GM19438 (cell line): ENCODE measurements around the gene TBC1D1.

Experiments
- ATAC-seq: cut with Tn5 transposase; IDR thresholded peaks from one replicate; pipeline ENCODE4 v1.9.1; 2021; ENCODE audit warnings: low read depth; ENCODE audit not compliant: unreplicated experiment

The TBC1D1 gene

GRCh38 chr4:37884855-37885487 lies 5.9 kb upstream of the TBC1D1 start:
- no peak for ATAC-seq

GRCh38 chr4:37885496-37885895 lies 5.4 kb upstream of the TBC1D1 start:
- no peak for ATAC-seq

DNA sequence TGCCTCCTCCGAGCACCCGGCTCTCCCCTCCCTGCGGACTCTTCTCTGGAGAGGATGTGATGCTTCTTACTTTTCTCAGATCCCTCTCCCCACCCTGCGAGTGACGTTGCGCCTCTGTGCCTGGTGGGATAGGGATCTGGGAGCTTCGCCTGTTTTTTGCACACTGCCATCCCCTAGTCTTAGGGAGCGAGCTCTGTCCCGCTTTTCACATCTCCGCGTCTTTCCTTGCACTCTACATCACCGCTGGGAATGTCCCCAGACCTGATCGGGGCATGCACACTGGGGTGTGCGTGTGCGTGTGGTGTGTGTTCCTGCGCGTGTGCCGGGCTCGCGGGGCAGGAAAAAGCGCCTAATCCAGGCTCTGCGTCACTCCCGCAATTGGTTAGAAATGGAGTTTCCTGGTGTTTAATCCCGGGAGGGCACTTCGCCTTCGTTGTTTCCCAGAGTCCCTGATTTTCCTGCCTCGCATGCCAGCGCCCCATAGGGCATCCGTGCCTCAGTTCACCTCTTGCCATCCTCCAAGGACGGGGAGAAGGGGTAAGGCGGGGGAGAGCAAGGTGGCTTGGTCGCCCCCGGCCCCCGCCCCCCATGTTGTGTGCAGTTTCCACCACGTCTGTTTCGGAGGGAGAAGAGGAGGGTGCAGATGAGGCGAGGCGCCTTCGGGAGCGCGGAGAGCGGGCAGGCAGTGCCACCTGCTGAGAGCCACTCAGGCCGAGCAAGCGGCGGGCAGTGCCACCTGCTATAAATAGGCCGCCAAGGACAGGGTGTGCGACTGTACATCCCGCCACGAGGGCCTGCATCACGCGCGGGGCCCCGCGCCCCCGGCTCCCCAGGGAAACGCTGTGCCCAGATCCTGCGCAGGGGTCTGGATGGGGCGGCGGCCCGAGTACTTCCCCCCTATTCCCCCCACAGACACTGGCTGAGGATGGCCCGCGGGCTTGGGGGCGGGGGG lies 759 bp upstream of the TBC1D1 start:
- no peak for ATAC-seq

DNA sequence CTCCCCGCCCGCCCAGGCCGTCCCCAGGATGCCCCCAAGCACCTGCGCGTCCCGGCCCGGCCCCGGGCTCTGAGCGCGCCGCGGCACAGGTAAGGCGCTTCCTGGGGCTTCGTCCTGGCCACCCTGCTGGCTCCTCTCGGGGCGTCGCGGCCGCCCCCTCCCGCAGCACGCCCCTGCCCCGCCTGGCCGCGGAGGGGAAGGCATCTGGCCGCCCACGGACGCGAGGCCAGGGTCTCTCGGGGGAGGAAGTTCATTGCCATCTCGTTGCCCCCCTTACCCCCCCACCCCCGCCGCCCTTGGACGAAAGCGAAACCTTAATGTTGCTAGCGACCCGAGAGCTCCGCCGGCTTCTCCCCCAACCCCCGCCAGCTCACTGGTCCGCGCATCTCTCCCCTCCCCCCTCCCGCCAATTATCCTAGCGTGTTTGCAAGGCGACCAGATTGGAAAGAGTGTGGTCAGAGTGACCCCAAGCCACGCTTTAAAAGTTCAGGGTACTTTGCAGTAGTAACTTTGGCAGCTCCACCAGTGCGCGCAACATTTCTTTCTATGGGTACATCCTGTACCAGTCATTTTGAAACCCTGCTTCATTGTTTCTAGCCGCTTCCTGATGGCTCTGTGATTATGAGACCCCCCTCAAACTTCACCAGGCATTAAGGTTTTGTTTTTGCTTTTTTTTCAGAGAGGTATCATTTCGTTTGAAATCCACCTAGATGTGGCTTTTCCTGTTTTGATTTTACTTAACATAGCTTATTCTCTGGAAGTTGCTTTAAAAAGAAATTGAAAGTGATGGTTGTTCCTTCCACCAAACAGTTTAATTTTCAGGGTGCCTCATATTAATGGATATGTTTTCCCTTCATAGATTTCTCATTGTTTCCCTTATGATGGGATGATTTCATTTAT lies 626 bp downstream of the TBC1D1 start:
- peak; percentile 56 for ATAC-seq

DNA sequence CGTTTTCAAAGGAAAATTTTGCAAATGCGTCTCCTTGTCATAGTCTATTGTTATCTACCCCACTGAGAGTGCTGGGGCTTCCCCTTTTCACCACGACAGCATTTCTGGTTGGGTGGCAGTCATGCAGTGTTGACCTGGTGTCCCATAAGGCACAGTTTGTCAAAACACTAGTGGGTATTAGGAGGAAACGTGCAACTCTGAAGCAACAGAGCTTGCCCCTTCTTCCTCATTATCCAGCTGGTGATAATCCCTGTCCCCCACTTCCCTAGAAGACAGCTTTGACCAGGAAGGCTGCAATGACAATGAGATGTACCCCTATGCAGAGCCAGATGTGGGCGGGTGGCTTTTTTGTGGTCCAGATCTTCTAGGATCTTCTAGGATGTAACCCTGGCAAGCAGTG lies 1.8 kb downstream of the TBC1D1 start:
- ATAC-seq = peak; percentile 47

DNA sequence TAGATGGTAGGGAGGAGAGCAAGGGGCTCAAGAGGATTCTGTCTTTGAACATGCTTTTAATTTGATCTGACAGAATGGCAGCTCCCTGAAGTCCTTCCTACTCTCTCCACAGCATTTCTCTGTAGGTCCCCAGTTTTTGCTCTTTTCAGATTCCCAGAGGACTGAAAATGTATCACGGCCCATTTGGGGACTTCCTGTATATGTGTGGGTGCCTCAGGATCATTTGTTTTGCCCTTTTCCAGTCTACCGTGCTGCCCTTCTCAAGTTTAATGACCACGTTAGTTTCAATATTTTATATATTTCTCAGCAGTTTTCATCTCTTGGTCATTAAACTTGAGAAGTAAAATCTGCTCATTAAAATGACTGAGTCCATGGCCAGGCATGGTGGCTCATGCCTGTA lies 2.3 kb downstream of the TBC1D1 start:
- ATAC-seq = no peak

GRCh38 chr4:37895271-37895670 lies 4.4 kb downstream of the TBC1D1 start:
- ATAC-seq = no peak

DNA sequence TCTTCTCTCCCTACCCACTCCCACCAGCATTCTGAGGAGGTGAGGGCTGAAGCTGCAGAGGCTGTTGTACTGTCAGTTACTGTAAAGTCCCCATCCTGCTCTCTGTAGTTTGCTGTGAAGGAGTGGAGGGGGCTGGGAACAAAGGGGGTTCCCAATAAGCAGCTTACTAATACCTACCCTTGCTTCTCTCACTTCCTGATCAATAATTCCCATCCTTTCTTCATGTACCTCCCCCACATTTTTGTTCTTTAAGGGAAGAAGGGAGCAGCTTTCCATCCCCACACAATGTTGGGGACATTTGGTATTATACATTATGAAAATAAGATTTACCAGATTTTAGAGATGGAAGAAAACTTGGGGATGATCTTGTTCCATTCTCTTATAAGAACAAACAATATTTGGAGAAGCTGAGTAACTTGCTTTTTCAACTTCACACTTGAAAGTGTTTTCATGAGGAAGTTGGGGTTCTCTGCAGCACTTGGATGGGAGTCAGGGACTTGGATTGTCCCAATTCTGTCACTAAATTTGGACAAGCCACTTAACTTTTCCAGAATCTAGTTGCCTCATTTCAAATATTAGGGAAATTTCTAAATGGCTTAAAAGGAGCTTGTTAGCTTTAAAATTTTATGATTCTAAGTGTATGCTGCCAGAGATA lies 5.4 kb downstream of the TBC1D1 start:
- ATAC-seq = no peak

DNA sequence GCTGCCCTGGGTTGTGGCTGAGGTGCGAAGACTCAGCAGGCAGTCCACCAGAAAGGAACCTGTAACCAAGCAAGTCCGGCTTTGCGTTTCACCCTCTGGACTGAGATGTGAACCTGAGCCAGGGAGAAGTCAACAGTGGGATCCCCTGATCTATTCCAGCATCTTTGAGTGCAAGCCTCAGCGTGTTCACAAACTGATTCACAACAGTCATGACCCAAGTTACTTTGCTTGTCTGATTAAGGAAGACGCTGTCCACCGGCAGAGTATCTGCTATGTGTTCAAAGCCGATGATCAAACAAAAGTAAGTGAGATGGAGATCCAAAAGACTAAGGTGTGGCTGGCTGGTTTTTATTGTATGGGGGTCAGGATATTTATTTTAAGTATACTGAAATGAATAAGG lies 11.3 kb downstream of the TBC1D1 start:
- no peak for ATAC-seq

- no peak for ATAC-seq
Observed at GRCh38 chr4:37902738-37903693, 12.1 kb downstream of the TBC1D1 start.

DNA sequence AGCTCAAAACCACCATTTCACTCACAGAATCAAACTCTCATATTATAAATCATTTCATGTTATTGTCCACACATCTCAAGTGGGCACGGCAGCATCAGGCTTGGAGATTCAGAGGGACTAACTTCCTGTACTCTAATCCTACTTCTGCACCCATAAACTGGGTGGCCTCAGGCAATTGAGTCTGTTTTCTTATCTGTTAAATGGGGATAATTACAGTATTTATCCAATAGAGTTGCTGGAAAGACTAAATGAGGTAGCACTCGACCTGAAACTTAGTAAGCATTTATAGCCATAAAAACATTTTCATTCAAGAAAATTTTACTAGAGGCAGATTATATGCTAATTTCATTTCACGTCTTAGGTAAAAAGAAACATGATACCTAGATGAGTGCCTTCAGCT lies 13.0 kb downstream of the TBC1D1 start:
- ATAC-seq = no peak

DNA sequence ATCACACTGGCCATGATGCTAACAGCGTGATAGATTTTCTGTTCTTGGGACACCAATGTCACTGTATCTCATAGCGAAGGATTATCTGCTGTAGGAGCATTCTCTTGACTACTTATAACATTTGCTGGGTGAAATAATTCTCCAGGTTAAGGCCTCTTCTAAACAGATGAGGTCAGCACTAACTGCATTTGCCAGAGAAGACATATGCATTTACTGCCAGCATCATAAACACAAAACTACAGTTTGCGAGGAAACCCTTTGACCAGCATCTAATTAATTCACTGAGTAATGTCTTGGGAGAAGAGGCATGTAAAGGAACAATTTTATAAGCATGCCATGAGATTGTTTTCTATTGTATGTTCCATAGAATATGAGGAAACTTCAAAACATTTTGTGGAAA lies 13.9 kb downstream of the TBC1D1 start:
- no peak for ATAC-seq

GRCh38 chr4:37905533-37906169 lies 14.8 kb downstream of the TBC1D1 start:
- ATAC-seq = no peak

DNA sequence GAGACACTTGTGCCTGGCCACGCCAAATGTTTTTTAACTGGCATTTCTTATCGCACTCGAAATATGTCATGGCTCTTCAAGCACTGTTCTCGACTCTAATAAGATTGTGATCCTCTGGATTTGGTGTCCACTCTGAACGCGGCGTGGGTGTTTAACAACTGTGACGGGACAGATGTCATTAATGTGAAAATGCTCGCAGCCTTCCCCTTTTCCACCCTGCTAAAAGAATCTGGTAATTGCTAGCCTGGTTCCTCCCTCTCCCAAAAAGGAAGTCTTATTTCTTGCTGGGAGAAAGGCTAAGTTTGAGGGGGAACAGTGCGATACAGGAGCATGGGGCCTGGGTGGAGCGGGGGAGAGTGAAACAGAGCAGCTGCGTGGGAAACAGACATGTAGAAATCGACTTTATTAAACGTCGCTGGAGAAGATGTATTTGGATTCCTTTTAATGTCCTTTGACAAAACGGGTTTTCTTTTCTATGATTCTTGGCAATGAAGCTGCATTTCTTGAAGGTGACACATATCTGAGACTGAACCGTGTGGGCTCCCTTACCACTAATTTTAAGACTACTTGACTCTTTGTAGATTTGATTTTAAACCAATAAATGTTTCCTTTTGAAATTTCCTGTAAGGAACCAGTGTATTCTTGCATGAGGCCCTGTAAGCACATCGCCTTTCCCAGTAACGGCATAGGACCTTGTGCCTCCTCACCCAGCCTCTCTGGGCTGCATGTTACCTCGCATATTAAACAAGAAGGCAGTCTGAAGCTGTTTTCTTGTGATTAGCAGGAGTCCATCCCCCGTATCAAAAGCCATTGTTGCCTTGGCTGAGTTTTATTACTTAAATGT lies 17.8 kb downstream of the TBC1D1 start:
- ATAC-seq = no peak

GRCh38 chr4:37909332-37910090 lies 18.6 kb downstream of the TBC1D1 start:
- no peak for ATAC-seq

- ATAC-seq = no peak
Observed at GRCh38 chr4:37910091-37910486, 19.2 kb downstream of the TBC1D1 start.

GRCh38 chr4:37914539-37914938 lies 23.7 kb downstream of the TBC1D1 start:
- ATAC-seq = no peak
